CD4-positive, alpha-beta T cell treated with Interleukin-15 for 1 hour (primary cell): ENCODE results near the gene LYZL1.
"Not testable (repeated sequence)": the region's sequence is repeated elsewhere in the genome, so short reads cannot be mapped to it uniquely, and the experiment has no call there.

ENCODE experiments used
- DNase-seq: peaks from one replicate; pipeline ENCODE4 v3.0.0-alpha.2; 2020

The LYZL1 gene

DNA sequence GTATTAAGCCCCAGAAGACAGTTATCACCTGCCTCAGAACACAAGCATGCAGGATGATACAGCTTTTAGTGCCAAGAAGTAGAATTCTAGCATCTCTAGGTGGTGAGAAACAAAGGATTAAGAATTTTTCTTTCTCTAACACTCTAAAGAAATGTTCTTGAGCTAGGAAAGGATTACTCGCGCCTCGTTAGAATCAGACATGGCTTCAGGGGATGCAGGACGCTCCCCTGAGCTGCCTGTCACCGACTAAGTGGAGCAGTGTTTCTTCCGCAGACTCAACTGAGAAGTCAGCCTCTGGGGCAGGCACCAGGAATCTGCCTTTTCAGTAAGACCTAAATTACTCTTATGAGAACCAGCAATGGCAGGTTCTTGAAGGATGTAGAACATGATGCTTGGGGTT, at the start of gene LYZL1:
Gene LYZL1 (plus strand): TSS at position 165 of the 400 bp plus-strand sequence. CDS start 2,798 bp downstream, outside the sequence.
- not testable (repeated sequence) for DNase-seq

DNA sequence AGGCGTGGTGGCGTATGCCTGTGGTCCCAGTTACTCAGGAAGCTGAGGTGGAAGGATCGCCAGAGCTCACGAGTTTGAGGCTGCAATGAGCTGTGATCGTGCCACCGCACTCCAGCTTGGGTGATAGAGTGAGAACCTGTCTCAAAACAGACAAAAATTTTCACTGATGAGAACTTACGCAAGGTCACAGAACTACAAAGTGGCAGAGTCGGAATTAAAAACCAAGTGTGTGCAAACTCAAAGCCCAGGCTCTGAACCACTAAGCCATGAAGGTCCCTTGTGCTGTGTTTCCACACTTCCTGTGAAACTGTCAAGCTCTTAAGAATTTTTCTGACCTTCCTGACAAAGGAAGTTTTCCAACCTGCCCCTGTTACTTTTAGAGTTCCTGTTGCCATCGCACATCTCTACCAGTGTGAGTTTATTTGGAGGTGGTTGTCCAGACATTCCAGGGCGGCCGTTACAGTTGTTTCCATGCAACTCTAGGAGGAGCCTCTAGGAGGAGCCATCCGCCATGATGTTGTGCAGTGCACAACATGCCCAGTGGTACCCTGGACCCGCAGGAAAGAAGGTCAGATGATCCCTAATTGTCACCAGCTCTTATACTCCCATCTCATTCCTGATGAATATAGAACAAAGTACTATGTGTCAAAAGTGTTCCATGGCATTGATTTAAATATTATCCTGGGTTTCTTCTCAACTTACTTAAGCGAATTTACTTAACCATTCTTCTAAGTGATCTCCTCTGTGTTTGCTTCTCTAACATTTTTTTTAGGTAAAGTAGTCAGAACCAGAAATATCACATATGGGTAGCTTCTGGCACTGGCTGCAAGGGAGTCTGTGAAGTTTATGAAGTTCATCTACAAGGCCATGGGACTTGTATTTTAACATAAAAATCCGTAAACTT, 49.0 kb upstream of the LYZL1 start:
- DNase-seq = no peak

DNA sequence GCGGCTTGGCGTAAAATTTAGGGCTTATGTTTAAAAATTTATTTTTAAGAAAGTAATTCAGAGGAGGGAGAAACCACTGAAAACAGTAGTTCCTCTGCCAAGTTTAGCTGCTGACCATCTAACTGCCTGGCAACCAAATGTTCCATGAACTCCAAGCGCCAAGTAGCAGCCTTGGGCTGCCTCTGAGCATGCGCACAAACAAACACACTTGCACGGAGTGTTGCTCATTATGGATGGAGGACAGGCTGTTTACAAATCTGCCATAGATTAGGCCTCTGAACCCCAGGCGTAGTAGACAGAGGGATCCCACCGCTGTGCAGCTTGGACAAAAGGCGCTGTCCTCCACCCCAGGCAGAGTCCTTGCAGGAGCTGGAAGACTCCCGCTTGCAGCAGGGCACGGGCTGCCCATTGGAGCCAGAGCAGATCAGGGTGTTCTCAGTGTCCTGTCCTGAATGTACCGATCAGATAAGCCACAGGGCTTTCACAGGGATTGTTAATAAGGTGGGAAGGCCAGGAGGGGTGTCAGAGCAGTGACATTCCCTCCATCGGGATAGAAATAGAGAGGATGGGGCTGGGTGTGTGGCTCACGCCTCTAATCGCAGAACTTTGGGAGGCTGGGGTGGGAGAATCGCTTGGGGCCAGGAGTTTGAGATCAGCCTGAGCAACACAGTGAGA, 47.7 kb upstream of the LYZL1 start:
- no peak for DNase-seq

DNA sequence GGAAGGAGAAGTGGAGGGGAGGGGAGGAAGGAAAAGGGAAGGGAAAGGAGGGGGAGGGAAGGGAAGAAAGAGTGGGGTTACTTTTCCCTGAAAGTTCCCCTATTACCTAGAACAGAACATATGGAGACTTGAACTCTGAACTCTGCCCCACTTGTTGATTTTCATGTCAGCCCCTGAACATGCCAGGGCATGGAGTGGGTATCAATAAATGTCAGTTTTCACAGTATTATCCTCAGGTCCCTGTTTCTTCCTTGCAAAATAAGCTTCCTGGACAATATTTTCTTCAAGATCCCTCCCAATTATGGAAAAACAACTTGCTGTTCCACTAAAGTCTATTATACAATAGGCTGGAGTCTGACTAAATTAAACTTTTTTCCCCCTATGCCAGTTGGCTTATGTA, 46.9 kb upstream of the LYZL1 start:
- no peak for DNase-seq

DNA sequence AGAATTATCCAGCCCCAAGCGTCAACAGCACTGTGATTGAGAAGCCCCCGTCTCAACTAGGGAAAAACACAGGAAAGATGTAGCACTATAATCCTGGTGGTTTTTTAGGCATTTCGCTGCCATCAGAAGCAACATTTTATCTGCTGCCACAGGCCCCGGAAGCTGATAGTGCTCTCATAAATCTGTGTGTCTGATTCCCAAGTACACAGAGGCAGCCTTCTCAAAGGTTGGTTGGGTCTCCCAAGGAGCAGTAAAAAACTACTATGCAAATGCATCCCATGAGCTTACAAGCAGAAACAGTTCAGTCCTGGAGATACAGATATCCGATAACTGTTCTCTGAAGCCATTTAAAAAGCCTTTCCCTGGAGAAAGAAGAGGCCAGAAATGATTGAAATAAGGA, 45.8 kb upstream of the LYZL1 start:
- DNase-seq = no peak

DNA sequence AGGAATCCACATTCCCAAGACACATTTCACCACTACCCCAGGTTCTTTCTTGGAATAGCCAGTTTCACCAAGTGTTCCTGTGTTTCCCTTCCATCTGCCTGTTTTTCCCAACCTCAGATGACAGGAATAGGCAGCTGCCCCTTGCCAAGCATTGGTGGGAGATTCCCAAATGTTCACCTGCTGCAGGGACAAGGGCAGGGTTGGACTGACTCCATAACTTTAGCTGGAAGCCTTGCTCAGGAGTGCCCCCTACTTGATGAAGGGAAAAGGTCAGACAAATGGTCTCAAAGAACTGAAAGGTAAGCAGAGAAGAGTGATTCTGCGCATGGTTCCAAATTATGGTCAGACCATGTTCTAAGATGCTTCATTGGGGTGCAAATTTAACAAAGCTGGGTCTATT, 45.1 kb upstream of the LYZL1 start:
- DNase-seq = no peak

DNA sequence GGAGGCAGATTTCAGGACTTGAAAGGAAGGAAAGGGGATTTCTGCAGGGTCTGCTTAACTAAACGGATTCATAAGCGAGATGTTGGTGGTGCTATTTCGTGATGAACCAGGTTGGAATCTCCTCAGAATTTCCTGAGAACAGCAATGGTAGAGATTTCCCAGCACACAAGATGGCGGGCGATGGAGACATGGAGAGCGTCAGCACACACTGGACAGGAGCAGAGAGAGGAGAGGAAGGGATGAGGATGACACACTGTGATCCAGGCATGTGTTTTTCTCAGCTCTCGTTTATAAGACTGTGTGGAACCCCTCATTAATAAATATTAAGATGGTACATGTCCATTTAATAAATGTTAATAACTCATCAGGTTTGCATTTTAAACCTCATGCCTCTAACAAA, 43.9 kb upstream of the LYZL1 start:
- DNase-seq = no peak

DNA sequence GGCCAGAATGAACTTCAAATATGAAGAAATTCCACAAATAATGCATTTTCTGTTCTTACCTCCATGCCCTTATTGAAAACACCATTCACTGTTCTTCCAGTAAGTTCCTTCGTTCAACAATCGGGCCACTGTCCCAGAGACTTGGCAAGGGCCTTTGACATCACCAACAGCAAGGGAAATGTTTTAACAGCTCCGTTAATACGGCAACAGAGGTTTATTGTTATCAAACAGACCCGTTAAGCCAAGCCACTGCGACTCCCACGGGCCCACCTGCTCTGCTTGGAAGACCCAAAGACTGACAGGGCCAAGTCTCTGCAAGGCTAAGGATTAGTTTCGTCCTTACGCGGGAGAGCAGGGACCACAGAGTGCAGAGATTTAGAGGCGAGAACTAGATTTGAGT, 43.4 kb upstream of the LYZL1 start:
- DNase-seq = no peak

DNA sequence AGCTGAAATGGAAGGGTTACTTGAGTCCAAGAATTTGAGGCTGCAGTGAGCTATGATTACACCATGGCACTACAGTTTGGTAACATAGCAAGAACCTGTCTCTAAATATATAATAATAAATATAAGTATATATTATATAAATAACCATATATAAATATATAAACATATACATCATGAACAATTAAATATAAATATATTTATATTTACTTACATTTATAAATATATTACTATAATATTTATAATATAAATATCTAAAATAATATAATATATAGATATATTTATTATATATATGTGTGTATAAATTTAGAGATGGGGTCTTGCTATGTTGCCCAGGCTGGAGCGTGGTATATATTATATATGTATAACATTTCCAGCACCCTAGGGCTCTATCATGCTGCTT, 42.4 kb upstream of the LYZL1 start:
- no peak for DNase-seq

DNA sequence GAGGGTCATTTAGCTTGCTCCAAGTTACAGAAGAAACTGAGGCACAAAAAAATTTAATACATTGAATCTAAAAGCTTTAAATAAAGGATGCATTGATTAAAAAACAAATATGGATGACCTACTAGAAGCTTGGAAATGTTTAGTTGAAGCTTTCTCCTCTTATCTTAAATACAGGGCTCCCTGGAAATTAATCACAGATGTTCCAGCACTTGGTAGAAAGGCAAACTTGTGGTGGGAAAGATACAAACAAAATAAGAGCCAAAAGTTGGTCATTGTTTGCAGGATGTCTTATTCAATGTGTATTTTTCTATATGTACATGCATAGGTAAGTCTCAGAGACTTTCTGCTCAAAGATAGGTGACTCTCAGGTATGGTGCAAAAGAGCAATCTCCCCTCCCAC, 40.7 kb upstream of the LYZL1 start:
- no peak for DNase-seq

DNA sequence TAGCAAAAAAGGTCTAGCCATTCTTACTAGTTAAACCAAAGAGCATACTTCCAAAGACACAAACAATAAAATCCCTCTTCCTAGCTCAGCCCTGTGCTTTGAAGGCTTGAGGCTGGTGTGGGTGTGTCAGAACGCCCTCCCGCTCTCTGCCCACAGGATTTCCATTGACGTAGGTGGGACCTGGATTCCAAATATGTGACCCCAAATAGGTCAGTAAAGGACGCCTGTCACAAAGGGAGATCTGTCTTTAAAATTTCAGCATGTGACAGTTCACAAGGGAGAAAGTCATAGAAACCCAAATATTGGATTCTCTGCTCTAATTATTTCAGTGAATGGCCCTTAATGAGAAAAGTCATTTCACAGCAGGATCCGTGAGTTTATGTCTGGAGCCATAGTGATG, 39.9 kb upstream of the LYZL1 start:
- DNase-seq = no peak

DNA sequence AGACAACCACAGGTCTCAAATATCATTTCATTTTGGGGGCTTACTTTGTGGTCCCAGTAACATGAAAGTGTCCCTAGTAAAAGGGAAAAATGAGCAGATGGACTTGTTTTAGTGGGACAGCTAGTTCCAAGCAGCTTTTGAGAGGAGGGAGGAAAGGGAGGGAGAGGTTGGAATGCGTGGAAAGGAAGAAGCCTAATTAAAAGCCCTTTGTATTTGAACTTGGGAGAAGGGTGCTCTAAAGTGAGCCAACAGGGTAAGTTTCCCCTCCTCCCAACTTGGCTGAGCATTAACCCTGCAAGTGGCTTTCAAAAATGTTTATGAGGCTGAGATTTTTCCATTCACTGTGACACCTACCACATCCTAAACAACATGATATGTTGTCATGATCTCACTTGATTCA, 38.8 kb upstream of the LYZL1 start:
- no peak for DNase-seq

DNA sequence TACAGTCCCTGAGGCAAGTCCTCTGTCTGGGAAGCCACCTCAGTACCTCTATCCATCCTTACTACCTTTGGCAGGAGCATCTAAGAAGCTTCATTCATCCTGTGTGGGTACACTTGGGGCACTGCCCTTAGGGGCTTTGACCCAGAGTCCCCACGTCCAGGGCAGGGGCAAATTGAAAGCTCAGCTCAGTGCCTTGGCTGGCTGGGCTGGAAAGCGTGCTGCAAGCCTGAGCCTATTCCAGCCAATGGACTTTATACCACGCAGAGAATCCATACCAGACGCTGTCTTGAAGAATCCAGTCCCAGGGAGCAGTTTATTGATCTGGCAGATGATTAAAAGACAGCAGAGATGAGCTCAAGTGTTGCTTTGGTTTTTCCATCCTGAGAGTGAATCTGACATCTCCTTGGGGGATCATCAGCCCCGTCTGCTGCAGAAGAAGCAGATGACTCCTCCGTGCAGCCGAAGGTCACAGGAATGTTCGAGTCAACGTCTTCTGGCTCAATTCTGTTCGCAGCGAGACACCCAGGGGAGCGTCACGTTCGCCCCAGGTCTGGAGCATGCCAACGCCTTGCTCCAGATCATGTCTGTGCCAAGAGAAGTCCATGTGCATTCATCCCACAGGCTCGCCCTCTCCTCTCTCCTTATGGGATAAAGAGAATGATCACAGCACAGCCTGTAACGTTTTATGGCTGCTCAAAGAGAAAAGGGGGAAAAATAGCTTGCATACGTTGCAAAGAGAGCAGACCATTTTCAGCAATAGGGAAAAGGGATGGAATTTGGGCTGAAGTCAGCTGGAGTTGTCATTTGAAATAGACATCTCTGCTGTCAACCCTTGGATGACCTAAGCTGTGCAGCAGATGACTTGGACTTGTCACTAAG, 35.8 kb upstream of the LYZL1 start:
- DNase-seq = no peak

DNA sequence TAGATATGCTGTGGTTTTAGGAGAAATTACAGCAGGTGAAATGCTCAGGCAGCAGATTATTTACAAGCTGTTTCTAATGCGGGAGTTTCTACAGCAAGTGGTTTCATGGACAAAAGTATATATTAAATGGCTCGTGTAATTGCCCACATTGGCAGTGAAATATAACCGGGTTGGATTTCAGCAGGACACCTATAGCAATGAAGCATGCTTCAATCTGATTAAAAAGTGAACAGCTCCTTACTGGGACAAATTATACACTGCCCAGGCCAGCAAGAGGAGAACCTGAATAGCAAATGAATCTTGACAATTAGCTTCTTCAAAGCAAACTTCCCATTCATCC, 35.2 kb upstream of the LYZL1 start:
- no peak for DNase-seq

DNA sequence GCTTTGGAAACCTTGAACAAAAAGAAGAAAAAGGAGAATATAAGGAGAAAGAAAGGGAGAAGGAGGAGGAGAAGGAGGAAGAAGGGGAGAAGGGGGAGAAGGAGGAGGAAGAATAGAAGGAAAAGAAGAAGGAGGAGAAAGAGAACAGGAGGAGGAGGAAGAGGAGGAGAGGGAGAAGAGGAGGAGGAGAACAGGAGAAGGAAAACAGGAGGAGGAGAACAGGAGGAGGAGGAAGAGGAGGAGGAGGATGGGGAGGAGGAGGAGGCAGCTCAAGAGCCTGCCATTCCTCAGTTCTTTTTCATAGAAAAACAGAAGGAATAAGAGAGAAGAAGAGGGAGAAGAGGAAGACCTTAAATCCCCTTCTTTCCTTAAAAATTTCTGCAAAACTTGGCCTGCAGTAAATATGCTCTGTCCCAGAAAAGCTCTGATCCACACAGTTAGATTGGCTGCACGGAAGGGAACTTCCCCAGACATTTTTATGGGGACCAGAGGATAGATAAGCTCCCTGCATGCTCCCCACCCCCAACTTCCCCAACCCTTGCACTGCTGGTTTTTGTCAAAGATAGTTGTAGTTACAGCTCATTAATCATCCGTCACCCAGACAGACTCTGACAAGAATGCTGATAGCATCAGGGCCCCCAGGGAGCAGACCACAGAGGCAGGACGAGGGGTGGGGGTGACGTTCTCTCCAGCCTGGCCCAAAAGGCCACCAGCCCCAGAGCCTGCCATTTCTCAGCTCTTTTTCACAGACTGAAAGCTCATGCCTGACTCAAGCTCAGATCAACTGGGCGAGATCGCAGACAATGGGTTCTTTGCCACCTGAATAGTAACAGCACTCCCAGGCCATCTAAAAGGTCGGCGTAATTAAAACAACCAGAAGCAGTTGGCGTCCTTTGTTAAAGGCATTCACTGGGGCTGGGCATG, 34.5 kb upstream of the LYZL1 start:
- no peak for DNase-seq

DNA sequence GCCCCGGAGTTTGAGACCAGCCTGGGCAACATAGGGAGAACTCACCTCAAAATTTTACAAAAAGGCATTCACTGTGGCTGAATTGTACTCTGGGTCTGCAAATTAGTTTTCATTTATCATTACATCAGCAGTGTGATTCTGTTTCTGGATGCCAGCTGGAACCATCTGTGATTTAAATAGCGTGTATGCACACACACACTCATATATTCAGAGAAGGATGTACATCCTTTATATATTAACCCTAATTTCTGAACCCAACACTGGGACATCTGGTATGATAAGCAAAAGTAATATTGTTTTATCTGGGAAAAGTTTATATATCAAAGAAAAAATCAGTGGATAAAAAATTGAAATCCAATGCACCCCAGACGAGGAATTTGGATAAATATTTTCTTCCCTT, 33.8 kb upstream of the LYZL1 start:
- DNase-seq = no peak

DNA sequence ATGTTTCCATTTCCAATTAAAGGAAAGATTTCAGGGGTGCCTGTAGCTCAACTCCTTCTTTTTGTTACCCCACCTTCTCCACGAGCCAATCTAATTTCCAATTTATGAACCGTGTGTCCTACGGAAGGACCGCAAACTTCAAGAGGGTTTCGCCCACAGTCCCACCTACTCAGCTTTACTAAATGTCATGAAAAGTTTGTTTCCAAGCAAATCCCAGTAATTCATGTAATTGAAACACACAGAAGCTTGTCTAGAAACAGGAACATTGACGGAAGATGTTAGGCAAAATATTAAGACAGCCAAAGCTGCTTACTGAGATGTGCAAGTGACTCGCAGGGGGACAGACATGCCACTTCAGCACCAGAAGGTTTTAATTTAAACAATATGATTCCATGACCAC, 32.9 kb upstream of the LYZL1 start:
- DNase-seq = no peak

DNA sequence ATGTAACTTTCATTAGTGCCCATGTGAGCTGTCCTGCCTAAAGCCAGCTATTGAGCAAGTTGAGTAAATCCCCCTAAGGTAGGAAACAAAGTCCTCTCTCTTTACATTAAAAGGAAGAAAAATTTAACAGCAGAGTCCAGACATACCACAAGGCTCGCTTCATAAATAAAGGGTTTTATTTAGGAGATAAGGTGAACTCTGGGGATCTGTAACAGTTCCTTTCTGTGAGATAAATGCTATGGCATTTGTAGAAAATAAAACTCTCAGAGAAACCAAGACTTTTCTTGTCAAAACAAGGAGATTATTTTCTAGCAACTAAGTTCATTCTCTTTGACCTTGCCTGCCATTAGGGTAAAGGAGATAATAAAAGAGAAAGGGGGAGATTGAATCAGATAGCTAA, 32.3 kb upstream of the LYZL1 start:
- no peak for DNase-seq

DNA sequence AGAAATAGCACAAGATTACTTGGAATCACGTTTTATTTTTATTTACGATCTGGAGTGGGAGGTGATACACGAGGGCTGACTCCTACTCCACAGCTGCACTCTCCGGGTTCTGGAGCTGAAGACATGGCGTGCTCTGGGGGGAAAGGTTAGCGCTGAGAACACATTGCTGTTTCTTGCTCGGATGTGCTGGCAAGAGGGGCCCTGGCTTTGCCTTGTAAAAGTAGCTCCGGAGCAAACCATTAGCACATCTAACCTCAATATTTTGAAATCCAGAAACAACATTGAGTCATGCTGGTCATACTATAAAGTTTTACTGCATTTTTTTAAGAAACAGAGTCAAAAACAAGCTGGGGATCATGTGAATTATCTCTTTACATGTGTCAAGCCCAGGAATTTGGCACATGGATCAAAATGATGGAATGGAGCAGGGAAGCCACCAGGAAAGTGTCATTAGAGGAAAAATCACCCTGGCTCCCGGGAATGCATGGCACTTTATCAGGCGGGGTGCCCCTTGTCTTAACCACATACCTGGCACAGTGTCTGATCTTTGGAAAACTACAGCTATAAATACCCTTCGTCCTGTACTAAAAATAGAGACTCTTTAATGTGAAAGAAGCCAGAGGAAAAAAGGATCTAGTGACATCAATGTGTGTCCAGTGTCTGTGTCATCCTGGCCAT, 31.6 kb upstream of the LYZL1 start:
- no peak for DNase-seq

DNA sequence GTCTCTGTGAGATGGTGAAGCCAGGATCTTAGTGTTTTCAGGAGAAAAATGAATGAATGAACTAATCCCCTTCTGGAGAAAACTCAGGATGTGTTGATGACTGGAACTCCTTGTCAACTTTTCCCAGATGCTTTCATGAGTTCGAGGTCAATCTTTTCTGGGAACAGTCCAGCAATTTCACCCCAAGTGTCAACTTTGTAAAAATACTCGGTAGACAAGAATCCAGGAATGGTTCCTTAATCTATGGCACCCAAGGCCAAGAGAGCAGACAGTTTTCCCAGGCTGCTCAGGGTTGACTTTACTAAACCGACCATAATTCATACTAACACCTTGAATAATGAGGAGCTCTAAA, 31.1 kb upstream of the LYZL1 start:
- DNase-seq = no peak

DNA sequence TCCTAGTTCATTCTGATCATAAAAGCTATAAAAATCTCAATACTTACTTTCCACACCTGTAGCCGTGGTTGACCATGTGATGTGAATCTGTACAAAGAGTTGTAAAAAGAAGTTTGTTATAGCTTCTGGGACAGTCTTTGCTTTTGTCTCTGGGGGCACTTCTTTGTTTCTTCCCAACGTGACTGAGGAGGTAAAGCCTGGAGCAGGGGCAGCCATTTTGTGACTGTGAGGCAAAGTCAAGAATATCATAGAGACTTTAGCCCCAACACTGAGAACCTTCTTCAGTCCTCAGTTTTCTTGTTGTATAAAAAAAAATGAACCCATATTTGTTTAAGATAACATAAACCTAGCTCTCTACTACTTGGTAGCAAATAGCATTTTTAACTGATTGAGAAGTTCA, 29.4 kb upstream of the LYZL1 start:
- DNase-seq = no peak

DNA sequence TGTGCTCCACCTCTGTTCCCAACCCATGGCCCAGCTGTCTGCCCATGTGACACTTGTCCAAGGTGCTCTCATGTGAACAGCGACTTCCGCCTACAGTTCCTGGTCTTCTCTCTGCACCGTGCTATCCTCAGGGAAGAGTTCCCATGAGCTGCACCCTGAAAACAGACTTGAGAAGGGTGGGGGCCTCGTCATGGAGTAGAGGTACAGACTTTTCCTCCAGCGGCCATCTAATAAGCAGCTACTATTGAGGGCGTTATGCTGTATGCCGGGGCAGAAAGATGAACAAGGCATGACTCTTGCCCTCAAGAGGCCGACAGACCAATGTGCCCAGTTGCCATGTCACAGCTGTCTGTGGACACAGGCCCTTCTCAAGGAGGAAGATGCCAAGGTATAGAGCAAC, 25.4 kb upstream of the LYZL1 start:
- DNase-seq = no peak
